Measurements from ENCODE around the gene MMP24OS.
A peak's percentile ranks its signal among the peaks of the same experiment; 100 is the strongest.

Gene MMP24OS

DNA sequence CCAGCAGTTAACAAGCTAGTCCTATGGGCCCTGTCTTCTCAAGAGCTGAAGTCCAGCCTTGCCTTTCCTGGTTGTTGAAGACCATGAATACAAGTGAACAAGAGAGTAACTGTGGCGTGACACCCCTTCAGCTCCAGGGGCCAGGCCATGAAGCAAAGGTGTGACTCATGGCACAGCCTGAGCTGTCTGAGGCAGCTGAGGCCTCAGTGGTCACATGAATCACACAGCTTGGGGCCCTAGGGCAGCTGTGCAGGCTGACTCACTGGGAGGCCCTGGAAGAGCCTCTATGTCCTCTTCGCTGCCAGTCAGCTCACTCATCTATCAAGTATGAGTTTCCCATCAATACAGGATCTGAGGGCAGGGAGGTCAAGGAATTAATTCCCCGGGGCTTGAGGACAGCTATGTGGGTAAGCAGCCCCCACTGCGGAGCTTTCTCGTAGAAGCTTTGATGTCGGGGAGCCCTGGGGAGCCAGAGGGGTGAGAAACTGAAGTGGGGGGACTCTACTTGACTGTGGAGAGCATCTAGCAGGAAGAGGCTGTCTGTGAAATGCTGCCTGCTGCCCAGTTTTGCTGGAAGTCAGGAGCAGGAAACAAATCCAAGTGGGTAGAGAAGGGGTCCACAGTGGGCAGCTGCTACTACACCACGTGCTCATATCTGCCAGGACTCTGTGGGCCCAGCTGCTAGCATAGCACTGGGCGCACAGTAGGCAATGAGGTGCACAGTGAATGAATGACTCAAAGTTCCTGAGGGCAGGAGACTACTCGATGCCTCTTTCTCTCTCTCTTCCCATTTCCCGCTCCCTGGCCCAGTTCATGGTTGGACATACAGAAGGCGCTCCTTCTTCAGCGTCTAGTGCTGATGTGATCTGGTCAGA is 28.0 kb upstream of the MMP24OS start:
- H3K9me3 ChIP-seq (ENCODE audit: control insufficient read depth, low read length) = no peaks in the 10 kb centered on the region
- H3K36me3 ChIP-seq (ENCODE audit: control insufficient read depth, insufficient read depth, low read length) = peaks cover 4% of the 10 kb centered on the region
- H3K27ac ChIP-seq (ENCODE audit: low read depth, low read length, severe bottlenecking) = peak overlapping the region; percentile 88
- no peak overlapping the region for H3K4me3 ChIP-seq (ENCODE audit: extremely low read depth, insufficient read depth, low read length, poor library complexity, severe bottlenecking)
- H3K4me1 ChIP-seq (ENCODE audit: control insufficient read depth, insufficient read depth, low read length, poor library complexity, severe bottlenecking) = peaks cover 54% of the 10 kb centered on the region
- 75 to 86% methylated on average over 8 of the region's 12 CpGs for WGBS, 2 experiments (ENCODE audit: insufficient coverage in 2 of 2)

DNA sequence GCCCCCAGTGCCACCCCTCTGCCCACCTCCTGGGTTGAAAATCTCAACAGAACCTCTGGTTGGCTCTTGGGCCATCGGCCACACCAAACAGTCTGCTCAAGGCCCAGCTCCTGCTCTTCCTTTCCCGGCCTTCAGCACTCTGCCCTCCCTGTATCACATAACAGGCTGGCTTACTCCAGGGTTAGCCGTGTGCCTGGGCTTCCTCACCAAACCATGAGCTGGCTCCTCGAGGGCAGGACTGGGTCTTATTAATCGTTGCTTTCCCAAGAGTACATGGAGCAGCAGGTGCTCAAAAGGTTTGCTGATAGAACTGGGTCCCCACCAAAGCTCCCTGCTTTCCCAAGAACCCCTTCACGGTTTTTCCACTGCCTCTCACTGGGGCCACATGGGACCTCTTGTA is 27.0 kb upstream of the MMP24OS start:
- 92 to 97% methylated on average over 6 of the region's 6 CpGs for WGBS, 2 experiments (ENCODE audit: insufficient coverage in 2 of 2)
- H3K27ac ChIP-seq (ENCODE audit: low read depth, low read length, severe bottlenecking) = peak overlapping the region; percentile 88
- H3K4me1 ChIP-seq (ENCODE audit: control insufficient read depth, insufficient read depth, low read length, poor library complexity, severe bottlenecking) = peaks cover 54% of the 10 kb centered on the region

DNA sequence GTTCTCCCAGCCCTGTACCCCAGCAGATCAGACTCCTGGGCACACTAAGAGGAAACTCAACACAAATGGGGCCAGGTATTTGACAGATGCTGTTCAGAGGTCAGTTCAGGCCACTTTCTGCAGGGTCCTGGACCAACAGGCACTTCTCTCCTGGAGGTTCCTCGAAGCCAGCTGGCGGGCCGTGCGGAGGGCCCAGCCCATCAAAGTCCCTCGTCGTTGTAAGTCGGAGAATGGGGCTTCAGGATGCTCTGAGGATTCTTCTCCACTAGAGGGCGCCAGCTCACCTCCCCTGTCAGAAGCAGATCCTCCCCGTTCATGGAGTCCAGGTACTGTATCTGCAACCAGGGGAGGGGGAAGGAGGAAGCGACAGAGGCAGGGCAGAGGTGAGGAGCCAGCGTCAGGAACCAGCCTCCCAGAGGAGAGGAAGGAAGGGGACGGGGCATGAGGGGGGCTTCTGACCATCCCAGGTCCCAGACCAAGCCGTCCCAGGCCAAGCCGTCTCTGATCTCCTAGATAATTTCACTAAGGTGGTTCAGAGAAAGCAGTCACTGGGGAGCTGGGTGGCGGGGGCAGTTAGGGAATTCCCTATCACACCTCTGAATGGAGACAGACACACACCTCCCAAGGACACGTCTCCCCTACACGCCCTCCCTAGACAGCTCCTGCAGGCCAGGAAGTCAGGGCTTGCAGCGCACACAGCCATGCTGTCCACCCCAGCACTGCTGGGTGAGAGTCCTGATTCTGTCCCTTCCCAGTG is 26.0 kb upstream of the MMP24OS start:
- WGBS, 2 experiments (ENCODE audit: insufficient coverage in 2 of 2) = 17 to 31% methylated on average over 7 to 11 of the region's 18 CpGs
- Histone ChIP-seq H3K9me3 (ENCODE audit: control insufficient read depth, low read length) (no peaks in the 10 kb centered on the region), H3K27ac (ENCODE audit: low read depth, low read length, severe bottlenecking) (no peak overlapping the region), H3K4me3 (ENCODE audit: extremely low read depth, insufficient read depth, low read length, poor library complexity, severe bottlenecking) (no peak overlapping the region), H3K4me1 (ENCODE audit: control insufficient read depth, insufficient read depth, low read length, poor library complexity, severe bottlenecking) (peaks cover 54% of the 10 kb centered on the region), H3K36me3 (ENCODE audit: control insufficient read depth, insufficient read depth, low read length) (peaks cover 4% of the 10 kb centered on the region)

More for the DNA sequence above, 27.0 kb upstream of the MMP24OS start:
- Histone ChIP-seq H3K4me3 (ENCODE audit: extremely low read depth, insufficient read depth, low read length, poor library complexity, severe bottlenecking) (no peak overlapping the region), H3K36me3 (ENCODE audit: control insufficient read depth, insufficient read depth, low read length) (peaks cover 4% of the 10 kb centered on the region), H3K9me3 (ENCODE audit: control insufficient read depth, low read length) (no peaks in the 10 kb centered on the region)

DNA sequence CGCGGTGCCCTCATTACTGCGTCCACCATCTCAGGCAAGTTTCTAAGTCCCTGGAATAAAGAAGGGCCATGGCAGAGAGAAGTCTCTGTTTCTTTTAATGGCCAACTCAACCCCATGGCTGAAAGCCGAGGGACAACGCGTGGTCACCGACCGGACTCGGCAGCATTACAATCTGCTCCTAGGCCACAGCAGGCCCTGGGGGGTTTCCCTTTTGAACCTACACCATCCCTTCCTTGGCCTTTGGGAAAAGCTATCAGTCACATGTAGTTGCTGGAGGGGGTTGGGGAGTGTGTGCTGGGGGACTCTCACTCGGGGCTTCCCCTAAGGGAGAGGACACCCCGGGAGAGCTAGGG is 25.4 kb upstream of the MMP24OS start:
- 89 to 94% methylated on average over 8 to 9 of the region's 11 CpGs for WGBS, 2 experiments (ENCODE audit: insufficient coverage in 2 of 2)
- H3K36me3 ChIP-seq (ENCODE audit: control insufficient read depth, insufficient read depth, low read length) = peaks cover 4% of the 10 kb centered on the region
- H3K4me1 ChIP-seq (ENCODE audit: control insufficient read depth, insufficient read depth, low read length, poor library complexity, severe bottlenecking) = peaks cover 54% of the 10 kb centered on the region
- no peak overlapping the region for H3K4me3 ChIP-seq (ENCODE audit: extremely low read depth, insufficient read depth, low read length, poor library complexity, severe bottlenecking)
- H3K27ac ChIP-seq (ENCODE audit: low read depth, low read length, severe bottlenecking) = no peak overlapping the region
- H3K9me3 ChIP-seq (ENCODE audit: control insufficient read depth, low read length) = no peaks in the 10 kb centered on the region

DNA sequence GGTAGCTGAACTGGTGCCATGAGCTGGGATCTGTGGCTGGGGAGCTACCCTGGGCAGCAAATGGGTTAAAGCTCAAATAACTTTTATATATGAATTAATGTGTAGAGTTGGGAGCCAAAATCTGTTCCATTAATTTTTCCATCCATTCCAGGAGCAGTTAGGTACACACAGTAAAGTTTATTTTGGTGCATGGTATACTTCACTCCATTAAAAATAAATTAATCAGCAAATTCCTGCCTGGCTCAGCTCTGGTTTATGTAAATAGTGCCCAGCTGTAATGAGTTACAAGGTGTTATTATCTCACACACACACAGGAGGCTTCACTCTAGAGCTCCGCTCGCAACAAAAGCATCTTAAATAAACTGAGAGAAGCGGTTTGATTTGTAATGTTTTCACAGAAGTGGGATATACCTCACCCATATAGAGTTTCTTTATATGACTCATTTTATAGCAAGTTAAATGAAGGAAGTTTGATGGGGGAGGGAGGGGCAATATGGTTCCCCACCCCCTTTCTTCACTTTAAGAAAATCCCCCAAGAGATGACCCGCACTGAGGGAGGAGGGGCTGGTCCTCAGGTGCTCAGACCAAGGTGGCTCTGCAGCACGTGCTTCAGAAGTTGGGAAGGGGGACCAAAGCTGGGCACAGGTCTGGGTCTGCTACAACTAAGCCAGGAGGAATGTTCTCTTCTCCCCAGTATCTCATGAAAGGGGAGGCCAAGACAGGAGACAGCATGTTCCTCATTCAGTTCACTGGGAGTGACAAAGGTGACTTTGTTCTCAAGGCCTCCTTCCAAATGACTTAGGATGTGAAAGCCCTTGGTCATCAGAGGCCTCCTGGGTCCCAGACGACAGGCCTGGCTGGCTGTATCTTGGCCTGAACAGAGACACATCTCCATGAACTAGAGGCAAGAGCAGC is 24.8 kb upstream of the MMP24OS start:
- peaks cover 47% of the 10 kb centered on the region for H3K4me1 ChIP-seq (ENCODE audit: control insufficient read depth, insufficient read depth, low read length, poor library complexity, severe bottlenecking)
- peaks cover 4% of the 10 kb centered on the region for H3K36me3 ChIP-seq (ENCODE audit: control insufficient read depth, insufficient read depth, low read length)
- no peaks in the 10 kb centered on the region for H3K9me3 ChIP-seq (ENCODE audit: control insufficient read depth, low read length)
- no peak overlapping the region for H3K27ac ChIP-seq (ENCODE audit: low read depth, low read length, severe bottlenecking)
- WGBS, 2 experiments (ENCODE audit: insufficient coverage in 2 of 2) = 81 to 100% methylated on average over 1 to 3 of the region's 6 CpGs
- no peak overlapping the region for H3K4me3 ChIP-seq (ENCODE audit: extremely low read depth, insufficient read depth, low read length, poor library complexity, severe bottlenecking)

DNA sequence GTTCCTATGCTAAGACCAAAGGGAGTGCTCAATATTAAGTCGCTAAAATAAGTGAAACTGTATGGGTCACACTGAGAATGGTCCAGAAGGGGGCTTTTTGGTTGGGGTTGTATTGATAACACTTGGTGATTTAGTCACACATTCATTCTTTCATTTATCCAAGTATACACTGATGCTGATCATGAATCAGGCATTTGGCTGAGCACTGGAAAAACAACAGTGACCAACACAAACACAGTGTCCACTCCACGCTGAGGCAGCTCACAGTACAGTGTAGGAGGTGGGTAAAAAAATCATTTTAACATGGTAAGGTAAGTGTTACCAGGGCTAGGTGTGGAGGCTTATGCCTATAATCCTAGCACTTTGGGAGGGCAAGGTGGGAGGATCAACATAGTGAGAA is 23.5 kb upstream of the MMP24OS start:
- Histone ChIP-seq H3K36me3 (ENCODE audit: control insufficient read depth, insufficient read depth, low read length) (peaks cover 4% of the 10 kb centered on the region), H3K9me3 (ENCODE audit: control insufficient read depth, low read length) (no peaks in the 10 kb centered on the region), H3K4me1 (ENCODE audit: control insufficient read depth, insufficient read depth, low read length, poor library complexity, severe bottlenecking) (peaks cover 35% of the 10 kb centered on the region), H3K4me3 (ENCODE audit: extremely low read depth, insufficient read depth, low read length, poor library complexity, severe bottlenecking) (no peak overlapping the region), H3K27ac (ENCODE audit: low read depth, low read length, severe bottlenecking) (no peak overlapping the region)
- WGBS, 2 experiments (ENCODE audit: insufficient coverage in 2 of 2) = 70 to 83% methylated on average over 1 to 2 of the region's 2 CpGs

DNA sequence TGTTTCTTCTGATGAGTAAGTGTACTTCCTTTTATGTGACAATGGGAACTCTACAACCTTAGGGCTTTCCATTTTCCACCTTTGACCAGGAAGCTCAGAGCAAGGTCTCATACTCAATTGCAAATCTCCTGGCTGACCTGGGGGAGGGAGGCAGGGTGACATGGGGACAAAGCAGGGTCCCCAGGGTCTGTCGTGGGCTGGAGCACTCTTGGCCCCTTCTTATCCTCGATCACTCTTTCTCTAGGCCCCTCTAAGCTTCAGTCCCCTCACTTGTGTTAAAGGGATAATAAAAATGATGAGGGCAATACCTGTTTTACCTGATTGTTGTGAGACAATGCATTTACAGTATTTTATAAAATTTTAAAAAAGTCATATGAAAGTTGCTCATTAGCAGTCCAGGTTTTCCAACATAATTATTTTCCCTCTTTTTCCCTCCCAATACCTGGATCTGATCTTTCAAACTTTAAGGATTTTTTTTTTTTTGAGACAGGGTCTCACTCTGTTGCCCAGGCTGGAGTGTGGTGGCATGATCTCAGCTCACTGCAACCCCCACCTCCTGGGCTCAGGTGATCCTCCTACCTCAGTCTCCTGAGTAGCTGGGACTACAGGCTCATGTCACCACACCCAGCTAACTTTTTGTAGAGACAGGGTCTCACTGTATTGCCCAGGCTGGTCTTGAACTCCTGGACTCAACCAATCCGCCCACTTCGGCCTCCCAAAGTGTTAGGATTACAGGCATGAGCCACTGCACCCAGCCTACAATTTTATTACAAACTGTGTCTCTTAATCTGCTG is 22.7 kb upstream of the MMP24OS start:
- Histone ChIP-seq H3K36me3 (ENCODE audit: control insufficient read depth, insufficient read depth, low read length) (peaks cover 4% of the 10 kb centered on the region), H3K4me3 (ENCODE audit: extremely low read depth, insufficient read depth, low read length, poor library complexity, severe bottlenecking) (no peak overlapping the region), H3K9me3 (ENCODE audit: control insufficient read depth, low read length) (no peaks in the 10 kb centered on the region), H3K27ac (ENCODE audit: low read depth, low read length, severe bottlenecking) (no peak overlapping the region), H3K4me1 (ENCODE audit: control insufficient read depth, insufficient read depth, low read length, poor library complexity, severe bottlenecking) (peaks cover 28% of the 10 kb centered on the region)
- WGBS, 2 experiments (ENCODE audit: insufficient coverage in 2 of 2) = 88 to 100% methylated on average over 2 of the region's 4 CpGs

DNA sequence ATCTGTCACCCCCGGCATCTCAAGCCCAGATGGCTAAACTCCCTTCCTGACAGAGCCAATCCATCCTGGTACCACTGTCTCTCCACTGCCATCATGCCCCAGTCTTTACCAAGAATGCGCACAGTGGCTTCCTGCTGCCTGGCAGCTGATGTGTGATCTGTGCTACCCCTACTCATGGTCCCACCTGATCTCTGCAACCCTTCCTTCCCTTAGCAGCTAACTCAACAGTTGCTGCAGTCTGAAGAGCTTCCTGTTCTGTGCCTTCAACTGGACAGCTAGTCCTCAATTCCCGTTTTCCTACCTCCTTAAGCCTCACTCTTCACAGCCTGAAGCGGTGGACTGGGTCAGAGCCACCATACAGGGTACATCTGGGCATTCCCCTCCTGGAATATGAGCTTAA is 21.9 kb upstream of the MMP24OS start:
- Histone ChIP-seq H3K4me1 (ENCODE audit: control insufficient read depth, insufficient read depth, low read length, poor library complexity, severe bottlenecking) (peaks cover 19% of the 10 kb centered on the region), H3K4me3 (ENCODE audit: extremely low read depth, insufficient read depth, low read length, poor library complexity, severe bottlenecking) (no peak overlapping the region), H3K27ac (ENCODE audit: low read depth, low read length, severe bottlenecking) (no peak overlapping the region), H3K36me3 (ENCODE audit: control insufficient read depth, insufficient read depth, low read length) (peaks cover 4% of the 10 kb centered on the region), H3K9me3 (ENCODE audit: control insufficient read depth, low read length) (no peaks in the 10 kb centered on the region)
- WGBS, 2 experiments (ENCODE audit: insufficient coverage in 2 of 2) = 88 to 91% methylated on average over 4 of the region's 4 CpGs

DNA sequence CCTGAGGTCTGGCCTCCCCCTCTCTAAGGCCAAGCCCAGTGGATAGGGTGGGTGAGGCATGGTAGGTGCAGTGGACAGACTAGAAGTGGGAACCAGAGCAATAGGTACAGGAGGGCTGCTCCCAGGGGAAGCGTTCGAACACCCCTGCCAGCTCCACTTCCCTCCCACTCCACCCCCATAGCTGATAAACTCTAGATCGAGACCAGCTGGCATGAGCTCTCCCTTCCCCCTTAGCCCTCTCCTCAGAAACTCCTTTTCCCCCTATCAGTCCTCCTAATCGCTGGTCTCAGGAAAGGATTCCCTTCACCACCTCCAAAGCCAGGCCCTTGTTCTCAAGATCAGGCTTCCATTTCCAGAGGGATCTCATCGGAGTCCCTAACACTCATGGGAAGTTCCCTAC is 20.3 kb upstream of the MMP24OS start:
- no peaks in the 10 kb centered on the region for H3K9me3 ChIP-seq (ENCODE audit: control insufficient read depth, low read length)
- H3K4me1 ChIP-seq (ENCODE audit: control insufficient read depth, insufficient read depth, low read length, poor library complexity, severe bottlenecking) = peaks cover 4% of the 10 kb centered on the region
- H3K4me3 ChIP-seq (ENCODE audit: extremely low read depth, insufficient read depth, low read length, poor library complexity, severe bottlenecking) = no peak overlapping the region
- H3K36me3 ChIP-seq (ENCODE audit: control insufficient read depth, insufficient read depth, low read length) = peaks cover 2% of the 10 kb centered on the region
- WGBS, 2 experiments (ENCODE audit: insufficient coverage in 2 of 2) = 66 to 93% methylated on average over 2 to 5 of the region's 5 CpGs
- no peak overlapping the region for H3K27ac ChIP-seq (ENCODE audit: low read depth, low read length, severe bottlenecking)

DNA sequence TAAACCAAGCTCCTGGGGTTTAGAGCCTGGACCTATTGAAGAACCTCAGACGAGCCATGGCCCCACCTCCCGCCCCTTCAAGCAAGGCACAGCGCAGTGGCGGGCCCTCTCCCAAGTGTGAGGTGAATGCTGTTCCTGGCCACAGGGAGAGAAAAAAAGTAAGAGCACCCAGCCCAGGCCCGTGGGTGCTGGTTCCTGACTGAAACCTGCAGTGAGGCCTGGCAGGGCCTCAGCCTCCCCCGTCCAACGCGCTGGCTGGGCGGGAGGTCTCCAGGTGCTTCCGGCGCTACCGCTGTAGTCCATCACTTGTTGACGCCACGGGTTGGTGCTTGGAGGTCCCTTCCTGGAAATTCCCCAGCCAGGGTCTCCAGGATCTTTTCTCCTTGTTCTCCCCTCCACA is 19.8 kb upstream of the MMP24OS start:
- no peaks in the 10 kb centered on the region for H3K4me1 ChIP-seq (ENCODE audit: control insufficient read depth, insufficient read depth, low read length, poor library complexity, severe bottlenecking)
- H3K36me3 ChIP-seq (ENCODE audit: control insufficient read depth, insufficient read depth, low read length) = no peaks in the 10 kb centered on the region
- H3K9me3 ChIP-seq (ENCODE audit: control insufficient read depth, low read length) = no peaks in the 10 kb centered on the region
- 96% methylated on average over 11 to 14 of the region's 14 CpGs for whole genome bisulfite sequencing, 2 experiments (ENCODE audit: insufficient coverage in 2 of 2)
- H3K27ac ChIP-seq (ENCODE audit: low read depth, low read length, severe bottlenecking) = no peak overlapping the region
- H3K4me3 ChIP-seq (ENCODE audit: extremely low read depth, insufficient read depth, low read length, poor library complexity, severe bottlenecking) = no peak overlapping the region
